Measurements from ENCODE around the gene PURA. TPM values are rescaled to one million over a fixed set of nuclear protein-coding genes. Genes with fewer than 3 reads are reported as not detected.

PURA gene
- total and polyA plus RNA-seq, 2 of the 13 experiments (the other 11 are each of a cell fraction or from before 2014, with no cell fraction given): 2.0 to 5.0 TPM

DNA sequence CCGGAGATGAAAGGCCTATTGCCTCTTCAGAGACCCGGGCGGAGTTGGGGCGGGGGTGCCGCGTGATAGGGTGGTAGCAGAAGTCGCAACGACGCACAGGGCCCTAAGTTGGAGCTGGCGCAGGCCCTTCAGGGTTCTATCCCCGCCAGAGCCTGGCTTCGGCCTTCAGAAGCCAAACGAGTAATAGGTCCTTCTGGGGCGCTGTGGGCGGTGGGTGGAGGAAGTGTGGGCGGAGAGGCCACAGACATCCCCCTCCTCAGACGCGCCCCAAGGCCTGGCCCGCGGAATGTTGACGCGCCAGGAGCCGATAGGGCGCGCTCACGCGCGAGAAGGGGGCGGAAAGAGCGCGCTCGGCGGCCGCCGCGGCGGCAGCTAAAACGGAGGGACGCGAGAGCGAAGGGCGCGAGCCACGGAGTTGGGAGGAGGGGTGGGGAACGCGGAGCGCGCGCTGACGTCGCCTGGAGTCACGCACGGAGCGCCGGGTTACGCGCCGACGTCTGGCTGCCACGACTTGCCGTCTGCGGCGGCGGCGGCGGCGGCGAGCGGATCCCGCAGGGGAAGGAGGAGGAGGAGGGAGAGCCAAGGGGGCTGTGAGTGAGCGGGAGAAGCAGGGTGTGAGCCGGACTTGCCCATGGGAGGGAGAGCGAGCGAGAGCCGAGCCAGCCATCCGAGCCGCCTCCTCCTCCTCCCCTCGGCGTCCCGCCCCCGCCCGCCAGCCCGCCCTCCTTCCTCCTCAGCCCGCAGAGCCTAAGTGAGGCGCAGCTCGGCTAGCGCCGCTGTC is 6.4 kb upstream of the PURA start (continued):
- TF ChIP-seq, protein P1, sequence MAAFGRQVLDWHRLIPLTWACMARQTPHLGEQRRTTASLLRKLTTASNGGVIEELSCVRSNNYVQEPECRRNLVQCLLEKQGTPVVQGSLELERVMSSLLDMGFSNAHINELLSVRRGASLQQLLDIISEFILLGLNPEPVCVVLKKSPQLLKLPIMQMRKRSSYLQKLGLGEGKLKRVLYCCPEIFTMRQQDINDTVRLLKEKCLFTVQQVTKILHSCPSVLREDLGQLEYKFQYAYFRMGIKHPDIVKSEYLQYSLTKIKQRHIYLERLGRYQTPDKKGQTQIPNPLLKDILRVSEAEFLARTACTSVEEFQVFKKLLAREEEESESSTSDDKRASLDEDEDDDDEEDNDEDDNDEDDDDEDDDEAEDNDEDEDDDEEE (CRISPR knock-in tag; IDR thresholded peaks at IDR 0.05): peak; percentile 90
- TF ChIP-seq ZZZ3 (CRISPR knock-in tag; IDR thresholded peaks at IDR 0.05; ENCODE audit: borderline replicate concordance) (no peak; the same call in 1 of the 2 replicates), TCF7L2 (IDR thresholded peaks at IDR 0.05; ENCODE audit: low read depth, low read length) (no peak), ZSCAN21 (CRISPR knock-in tag; IDR thresholded peaks at IDR 0.05; ENCODE audit: borderline replicate concordance) (peak; percentile 92), U2AF1 (optimal IDR thresholded peaks at IDR 0.05; ENCODE audit: low read depth, low read length) (no peak), ZNF44 (CRISPR knock-in tag; IDR thresholded peaks at IDR 0.05) (no peak), ELF3 (CRISPR knock-in tag; IDR thresholded peaks at IDR 0.05) (peak; percentile 17; the same call in 1 of the 2 replicates), PITX1 (CRISPR knock-in tag; IDR thresholded peaks at IDR 0.05) (peak; percentile 58; the same call in 1 of the 2 replicates), ZNF850 (CRISPR knock-in tag; conservative IDR thresholded peaks at IDR 0.05) (no peak), HNRNPL (IDR thresholded peaks at IDR 0.05; ENCODE audit: low read depth, low read length) (no peak), NFIB (CRISPR knock-in tag; IDR thresholded peaks at IDR 0.05; ENCODE audit: borderline replicate concordance) (no peak), MYNN (CRISPR knock-in tag; IDR thresholded peaks at IDR 0.05; ENCODE audit: low read depth) (0 out of 2 replicates have a peak, but pooled peaks have one; percentile 74), IKZF1 (IDR thresholded peaks at IDR 0.05) (no peak), ZNF446 (CRISPR knock-in tag; IDR thresholded peaks at IDR 0.05) (peak; percentile 60; the same call in 1 of the 2 replicates), SOX13 (IDR thresholded peaks at IDR 0.05) (no peak), SOX13 (CRISPR knock-in tag; conservative IDR thresholded peaks at IDR 0.05 in 1 of 2, IDR thresholded peaks at IDR 0.05 in 1 of 2) (peak in 1 of 2 experiments; percentile 35; a peak in 2 of 4 replicates), ASH2L (IDR thresholded peaks at IDR 0.05; ENCODE audit: insufficient read length, low read depth, low read length) (peak; percentile 17), ZSCAN30 (CRISPR knock-in tag; IDR thresholded peaks at IDR 0.05) (no peak), CENPT (CRISPR knock-in tag; IDR thresholded peaks at IDR 0.05; ENCODE audit: low read depth) (no peak)
- TF ChIP-seq, protein P2, sequence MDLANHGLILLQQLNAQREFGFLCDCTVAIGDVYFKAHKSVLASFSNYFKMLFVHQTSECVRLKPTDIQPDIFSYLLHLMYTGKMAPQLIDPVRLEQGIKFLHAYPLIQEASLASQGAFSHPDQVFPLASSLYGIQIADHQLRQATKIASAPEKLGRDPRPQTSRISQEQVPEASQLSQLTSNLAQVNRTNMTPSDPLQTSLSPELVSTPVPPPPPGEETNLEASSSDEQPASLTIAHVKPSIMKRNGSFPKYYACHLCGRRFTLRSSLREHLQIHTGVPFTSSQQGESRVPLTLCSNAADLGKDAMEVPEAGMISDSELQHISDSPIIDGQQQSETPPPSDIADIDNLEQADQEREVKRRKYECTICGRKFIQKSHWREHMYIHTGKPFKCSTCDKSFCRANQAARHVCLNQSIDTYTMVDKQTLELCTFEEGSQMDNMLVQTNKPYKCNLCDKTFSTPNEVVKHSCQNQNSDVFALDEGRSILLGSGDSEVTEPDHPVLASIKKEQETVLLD (CRISPR knock-in tag; IDR thresholded peaks at IDR 0.05; ENCODE audit: low read depth): peak; percentile 73
- TF ChIP-seq, protein P3, sequence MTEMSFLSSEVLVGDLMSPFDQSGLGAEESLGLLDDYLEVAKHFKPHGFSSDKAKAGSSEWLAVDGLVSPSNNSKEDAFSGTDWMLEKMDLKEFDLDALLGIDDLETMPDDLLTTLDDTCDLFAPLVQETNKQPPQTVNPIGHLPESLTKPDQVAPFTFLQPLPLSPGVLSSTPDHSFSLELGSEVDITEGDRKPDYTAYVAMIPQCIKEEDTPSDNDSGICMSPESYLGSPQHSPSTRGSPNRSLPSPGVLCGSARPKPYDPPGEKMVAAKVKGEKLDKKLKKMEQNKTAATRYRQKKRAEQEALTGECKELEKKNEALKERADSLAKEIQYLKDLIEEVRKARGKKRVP (CRISPR knock-in tag; IDR thresholded peaks at IDR 0.05): 0 out of 4 replicates have a peak, but pooled peaks of 1 of the 2 experiments have one; percentile 18
- TF ChIP-seq, protein P4, sequence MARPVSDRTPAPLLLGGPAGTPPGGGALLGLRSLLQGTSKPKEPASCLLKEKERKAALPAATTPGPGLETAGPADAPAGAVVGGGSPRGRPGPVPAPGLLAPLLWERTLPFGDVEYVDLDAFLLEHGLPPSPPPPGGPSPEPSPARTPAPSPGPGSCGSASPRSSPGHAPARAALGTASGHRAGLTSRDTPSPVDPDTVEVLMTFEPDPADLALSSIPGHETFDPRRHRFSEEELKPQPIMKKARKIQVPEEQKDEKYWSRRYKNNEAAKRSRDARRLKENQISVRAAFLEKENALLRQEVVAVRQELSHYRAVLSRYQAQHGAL (CRISPR knock-in tag; IDR thresholded peaks at IDR 0.05; ENCODE audit: not compliant biosample characterization): no peak
- TF ChIP-seq, protein P5, sequence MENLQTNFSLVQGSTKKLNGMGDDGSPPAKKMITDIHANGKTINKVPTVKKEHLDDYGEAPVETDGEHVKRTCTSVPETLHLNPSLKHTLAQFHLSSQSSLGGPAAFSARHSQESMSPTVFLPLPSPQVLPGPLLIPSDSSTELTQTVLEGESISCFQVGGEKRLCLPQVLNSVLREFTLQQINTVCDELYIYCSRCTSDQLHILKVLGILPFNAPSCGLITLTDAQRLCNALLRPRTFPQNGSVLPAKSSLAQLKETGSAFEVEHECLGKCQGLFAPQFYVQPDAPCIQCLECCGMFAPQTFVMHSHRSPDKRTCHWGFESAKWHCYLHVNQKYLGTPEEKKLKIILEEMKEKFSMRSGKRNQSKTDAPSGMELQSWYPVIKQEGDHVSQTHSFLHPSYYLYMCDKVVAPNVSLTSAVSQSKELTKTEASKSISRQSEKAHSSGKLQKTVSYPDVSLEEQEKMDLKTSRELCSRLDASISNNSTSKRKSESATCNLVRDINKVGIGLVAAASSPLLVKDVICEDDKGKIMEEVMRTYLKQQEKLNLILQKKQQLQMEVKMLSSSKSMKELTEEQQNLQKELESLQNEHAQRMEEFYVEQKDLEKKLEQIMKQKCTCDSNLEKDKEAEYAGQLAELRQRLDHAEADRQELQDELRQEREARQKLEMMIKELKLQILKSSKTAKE (CRISPR knock-in tag; IDR thresholded peaks at IDR 0.05; ENCODE audit: borderline replicate concordance): peak; percentile 74; the same call in 1 of the 2 replicates
